ENCODE results near the gene IFT172.

DNA sequence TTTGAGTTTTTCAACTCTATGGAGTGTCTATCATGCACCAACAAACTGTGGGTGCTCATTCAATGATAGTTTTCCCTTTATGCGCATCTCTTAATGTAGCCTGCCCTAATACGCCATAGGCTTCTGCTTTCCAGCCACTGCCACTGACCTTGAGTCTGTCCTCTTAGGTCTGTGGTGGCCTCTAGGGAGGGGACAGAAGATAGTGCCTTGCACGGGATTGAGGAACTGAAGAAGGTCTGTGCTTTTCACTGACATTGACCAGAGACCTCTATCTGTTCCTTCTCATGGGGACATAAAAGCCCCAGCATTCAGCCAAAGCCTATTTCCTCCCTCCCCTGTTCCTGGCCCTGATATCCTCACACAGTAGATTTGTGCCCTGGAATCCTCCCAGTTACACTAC, 9.4 kb upstream of the IFT172 start:
- TF ChIP-seq RELA (CRISPR knock-in tag; IDR thresholded peaks at IDR 0.05; ENCODE audit: borderline replicate concordance) (no peak), RORB (CRISPR knock-in tag; IDR thresholded peaks at IDR 0.05) (no peak)
- TF ChIP-seq, protein P1, sequence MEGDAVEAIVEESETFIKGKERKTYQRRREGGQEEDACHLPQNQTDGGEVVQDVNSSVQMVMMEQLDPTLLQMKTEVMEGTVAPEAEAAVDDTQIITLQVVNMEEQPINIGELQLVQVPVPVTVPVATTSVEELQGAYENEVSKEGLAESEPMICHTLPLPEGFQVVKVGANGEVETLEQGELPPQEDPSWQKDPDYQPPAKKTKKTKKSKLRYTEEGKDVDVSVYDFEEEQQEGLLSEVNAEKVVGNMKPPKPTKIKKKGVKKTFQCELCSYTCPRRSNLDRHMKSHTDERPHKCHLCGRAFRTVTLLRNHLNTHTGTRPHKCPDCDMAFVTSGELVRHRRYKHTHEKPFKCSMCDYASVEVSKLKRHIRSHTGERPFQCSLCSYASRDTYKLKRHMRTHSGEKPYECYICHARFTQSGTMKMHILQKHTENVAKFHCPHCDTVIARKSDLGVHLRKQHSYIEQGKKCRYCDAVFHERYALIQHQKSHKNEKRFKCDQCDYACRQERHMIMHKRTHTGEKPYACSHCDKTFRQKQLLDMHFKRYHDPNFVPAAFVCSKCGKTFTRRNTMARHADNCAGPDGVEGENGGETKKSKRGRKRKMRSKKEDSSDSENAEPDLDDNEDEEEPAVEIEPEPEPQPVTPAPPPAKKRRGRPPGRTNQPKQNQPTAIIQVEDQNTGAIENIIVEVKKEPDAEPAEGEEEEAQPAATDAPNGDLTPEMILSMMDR (IDR thresholded peaks at IDR 0.05), result no peak

Data from WTC11 (cell line).